Activated T-helper 17 cell treated with anti-CD3 and anti-CD28 coated beads, Interleukin-2, amount 50 U/mL, for 72 hours (primary cell): Measurements from ENCODE around the gene FOXP2. TPM values are rescaled to one million over a fixed set of nuclear protein-coding genes. Genes with fewer than 3 reads are reported as not detected.

ENCODE experiments used
- ATAC-seq: fragments of 150-1000 bp; cut with Tn5 transposase; replicated peaks from 2 replicates; pipeline ENCODE4 v1.10.0; 2021; ENCODE audit warnings: mild to moderate bottlenecking, moderate library complexity
- H3K27ac Mint-ChIP-seq: one replicate; pipeline ENCODE4 v1.8.0; 2022; ENCODE audit warnings: mixed read lengths
- H3K27me3 Mint-ChIP-seq: one replicate; pipeline ENCODE4 v1.8.0; 2022; ENCODE audit warnings: mixed read lengths
- H3K36me3 Mint-ChIP-seq: one replicate; pipeline ENCODE4 v1.8.0; 2022; ENCODE audit warnings: low read depth, mild to moderate bottlenecking, mixed read lengths
- H3K4me1 Mint-ChIP-seq: one replicate; pipeline ENCODE4 v1.8.0; 2022; ENCODE audit warnings: mixed read lengths
- H3K4me3 Mint-ChIP-seq: one replicate; pipeline ENCODE4 v1.8.0; 2022; ENCODE audit warnings: mild to moderate bottlenecking, mixed read lengths
- H3K9me3 Mint-ChIP-seq: one replicate; pipeline ENCODE4 v1.8.0; 2022; ENCODE audit warnings: mixed read lengths
- total RNA-seq, 2 donors: library from RNA; stranded (reverse); gene quantifications; one replicate each; pipeline ENCODE4 v1.2.3, GENCODE V29; 2022

The FOXP2 gene
- total RNA-seq, 2 donors from 2014 or later: not detected

DNA sequence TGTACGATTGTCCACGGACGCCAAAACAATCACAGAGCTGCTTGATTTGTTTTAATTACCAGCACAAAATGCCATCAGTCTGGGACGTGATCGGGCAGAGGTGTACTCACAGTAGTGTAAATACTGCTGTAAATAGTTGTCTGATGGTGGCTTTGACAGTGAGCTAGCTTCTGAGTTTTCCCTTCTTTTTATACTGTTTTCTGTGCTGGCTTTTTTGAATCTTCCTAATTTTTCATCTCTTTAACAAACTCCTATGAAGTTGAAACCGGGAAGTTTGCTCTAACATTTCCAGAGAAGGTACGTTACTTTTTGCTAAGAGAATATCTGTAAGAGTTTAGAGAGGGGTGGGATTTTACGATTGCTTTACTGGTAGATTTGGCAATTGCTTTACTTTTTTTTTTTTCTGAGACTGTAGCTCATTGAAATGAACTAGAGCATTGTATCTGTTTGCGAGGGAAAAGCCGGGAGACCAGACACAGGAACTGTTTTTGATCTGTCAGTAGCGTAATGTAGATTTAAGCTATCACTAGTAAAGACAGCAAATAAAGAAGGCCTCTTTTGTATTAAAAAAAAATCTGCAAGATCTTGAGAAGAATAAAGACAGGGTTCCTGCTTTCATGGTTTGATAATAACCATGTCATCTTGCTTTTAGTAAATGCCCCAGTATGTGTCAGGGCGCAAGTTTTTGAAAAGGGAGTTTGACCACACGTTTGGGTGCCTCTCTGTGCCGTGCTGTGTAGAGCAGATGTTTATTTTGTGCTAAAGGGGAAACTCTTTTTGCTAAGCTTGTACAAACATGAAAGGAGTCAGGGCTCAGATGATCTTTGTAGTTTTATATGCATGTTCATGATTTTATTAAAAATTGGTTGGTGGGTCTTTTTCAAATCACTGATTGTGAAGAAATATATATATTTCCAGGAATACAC is 712 bp downstream of the FOXP2 start:
- H3K36me3 Mint-ChIP-seq: no peaks in the 10 kb centered on the region
- no peak overlapping the region for H3K4me3 Mint-ChIP-seq
- no peak for ATAC-seq
- no peaks in the 10 kb centered on the region for H3K9me3 Mint-ChIP-seq
- H3K27me3 Mint-ChIP-seq: peaks cover 18% of the 10 kb centered on the region
- H3K27ac Mint-ChIP-seq: no peak overlapping the region
- H3K4me1 Mint-ChIP-seq: no peaks in the 10 kb centered on the region

DNA sequence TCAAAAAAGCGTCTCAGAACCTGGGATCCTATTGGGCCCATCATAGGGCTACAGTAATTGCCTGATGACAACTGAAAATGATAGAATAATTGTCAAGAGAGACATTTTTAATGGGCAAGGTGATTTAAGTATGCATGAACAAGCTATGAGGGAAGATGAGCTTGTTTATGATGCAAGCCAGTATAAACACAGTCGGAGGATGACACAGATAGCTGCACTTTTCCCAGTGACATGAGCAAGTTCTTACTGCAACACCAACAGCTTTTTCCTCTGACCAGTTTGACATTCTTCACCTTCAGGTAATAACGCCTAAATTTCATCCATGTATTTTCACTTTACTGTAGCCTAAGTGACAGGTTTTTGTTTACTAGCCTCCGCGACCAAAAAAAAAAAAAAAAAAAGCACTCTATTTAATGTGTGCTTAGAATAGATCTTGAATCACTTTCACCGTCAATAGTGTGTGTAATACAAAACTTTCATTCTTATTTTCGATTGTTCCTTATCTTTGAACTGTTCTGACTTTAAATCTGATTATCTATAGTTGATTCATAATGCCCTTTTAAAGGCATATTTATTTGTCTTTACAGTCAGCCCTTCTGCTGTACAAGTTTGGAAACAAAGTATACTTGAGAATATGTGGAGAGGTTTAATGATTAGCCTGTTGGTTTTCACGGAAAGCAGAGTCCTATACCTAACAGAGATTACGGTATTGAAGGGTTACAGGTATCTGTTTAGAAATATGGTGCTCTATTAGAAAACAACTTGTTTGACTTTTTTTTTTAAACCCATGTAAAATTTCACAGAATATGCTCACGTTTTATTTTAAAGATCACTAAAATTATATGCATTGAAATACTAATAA is 1.7 kb downstream of the FOXP2 start:
- no peaks in the 10 kb centered on the region for H3K4me1 Mint-ChIP-seq
- ATAC-seq: no peak
- H3K9me3 Mint-ChIP-seq: no peaks in the 10 kb centered on the region
- H3K4me3 Mint-ChIP-seq: no peak overlapping the region
- no peaks in the 10 kb centered on the region for H3K36me3 Mint-ChIP-seq
- no peak overlapping the region for H3K27ac Mint-ChIP-seq
- H3K27me3 Mint-ChIP-seq: peaks cover 14% of the 10 kb centered on the region

DNA sequence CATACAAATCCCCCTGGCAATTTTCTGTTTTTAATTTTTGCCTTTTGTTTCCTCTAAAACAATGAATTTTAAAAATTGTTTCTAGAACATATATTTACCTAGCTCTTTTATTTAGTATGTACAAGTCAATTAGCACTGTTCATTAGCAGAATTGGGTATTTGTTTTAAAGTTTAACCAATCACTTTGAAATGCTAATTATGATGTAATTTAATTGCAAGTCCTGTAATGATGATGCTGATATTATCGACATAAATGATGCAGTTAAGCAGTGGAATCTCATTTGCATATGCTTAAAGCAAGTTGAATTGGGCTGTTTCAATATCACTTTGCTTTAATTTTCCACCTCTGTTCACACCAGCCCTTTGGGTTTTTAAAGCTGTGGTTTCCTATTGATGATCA is 2.7 kb downstream of the FOXP2 start:
- no peaks in the 10 kb centered on the region for H3K4me1 Mint-ChIP-seq
- H3K9me3 Mint-ChIP-seq: no peaks in the 10 kb centered on the region
- H3K27ac Mint-ChIP-seq: no peak overlapping the region
- no peak overlapping the region for H3K4me3 Mint-ChIP-seq
- H3K36me3 Mint-ChIP-seq: no peaks in the 10 kb centered on the region
- H3K27me3 Mint-ChIP-seq: peaks cover 12% of the 10 kb centered on the region
- no peak for ATAC-seq

DNA sequence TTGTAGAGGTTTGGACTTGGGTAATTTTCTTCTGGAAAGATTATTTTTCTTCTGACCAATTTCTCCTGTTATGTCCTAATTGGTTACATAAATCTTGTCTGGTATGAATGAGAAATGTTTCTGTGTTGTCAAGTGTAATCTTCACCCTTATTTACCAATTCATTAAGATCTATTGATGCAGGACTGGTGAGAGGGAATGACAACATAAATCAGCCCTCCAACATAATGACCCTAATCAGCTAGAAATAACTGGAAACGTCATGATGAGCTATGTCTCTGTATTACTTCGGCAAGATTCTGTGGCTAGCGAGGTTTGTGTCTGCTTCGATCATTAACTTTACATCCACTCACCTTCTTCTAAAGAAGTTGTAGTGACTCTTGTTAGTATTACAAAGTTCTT is 3.5 kb downstream of the FOXP2 start:
- H3K4me1 Mint-ChIP-seq: no peaks in the 10 kb centered on the region
- ATAC-seq: no peak
- H3K36me3 Mint-ChIP-seq: no peaks in the 10 kb centered on the region
- H3K27ac Mint-ChIP-seq: no peak overlapping the region
- no peak overlapping the region for H3K4me3 Mint-ChIP-seq
- H3K27me3 Mint-ChIP-seq: peaks cover 9% of the 10 kb centered on the region
- H3K9me3 Mint-ChIP-seq: no peaks in the 10 kb centered on the region

DNA sequence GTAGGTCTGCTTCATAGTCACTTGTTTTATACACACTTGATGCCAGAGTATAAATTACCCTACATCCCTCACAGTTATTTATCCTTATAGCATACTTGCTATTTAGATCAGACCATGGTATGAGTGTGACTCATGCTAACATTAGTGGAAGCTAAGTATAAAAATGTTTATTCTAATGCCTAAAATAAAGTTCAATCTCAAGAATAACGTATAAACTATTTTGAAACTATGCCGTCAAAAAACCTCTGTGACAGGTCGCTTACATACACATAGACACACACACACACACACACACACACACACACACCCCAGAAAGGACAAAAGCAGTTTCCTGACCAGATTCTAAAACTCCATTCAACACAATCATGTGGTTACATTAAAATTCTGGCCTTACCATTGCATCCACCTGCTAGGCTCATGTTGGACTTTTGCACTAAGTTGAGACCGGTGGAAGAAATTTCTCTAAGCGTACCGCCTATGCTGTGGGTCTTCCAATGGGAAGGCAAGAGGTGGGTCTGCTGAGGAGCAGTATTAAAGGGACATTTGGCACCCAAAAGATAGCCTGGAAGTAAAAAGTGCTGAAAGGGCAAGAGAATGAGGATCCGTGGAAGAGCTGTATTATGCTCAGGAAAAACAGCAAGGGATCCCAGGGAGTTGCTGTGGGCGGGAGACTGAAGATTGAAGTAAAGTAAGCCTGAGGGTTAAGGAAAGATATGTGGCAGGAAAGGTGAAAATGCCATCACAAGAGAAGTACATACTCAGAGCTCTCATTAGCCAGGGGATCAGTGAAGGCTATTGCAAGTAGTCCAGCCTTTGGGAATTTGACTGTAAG is 5.0 kb downstream of the FOXP2 start:
- no peak for ATAC-seq
- Mint-ChIP-seq H3K4me1 (no peaks in the 10 kb centered on the region), H3K4me3 (no peak overlapping the region), H3K27me3 (peaks cover 9% of the 10 kb centered on the region), H3K36me3 (no peaks in the 10 kb centered on the region), H3K27ac (no peak overlapping the region), H3K9me3 (no peaks in the 10 kb centered on the region)

DNA sequence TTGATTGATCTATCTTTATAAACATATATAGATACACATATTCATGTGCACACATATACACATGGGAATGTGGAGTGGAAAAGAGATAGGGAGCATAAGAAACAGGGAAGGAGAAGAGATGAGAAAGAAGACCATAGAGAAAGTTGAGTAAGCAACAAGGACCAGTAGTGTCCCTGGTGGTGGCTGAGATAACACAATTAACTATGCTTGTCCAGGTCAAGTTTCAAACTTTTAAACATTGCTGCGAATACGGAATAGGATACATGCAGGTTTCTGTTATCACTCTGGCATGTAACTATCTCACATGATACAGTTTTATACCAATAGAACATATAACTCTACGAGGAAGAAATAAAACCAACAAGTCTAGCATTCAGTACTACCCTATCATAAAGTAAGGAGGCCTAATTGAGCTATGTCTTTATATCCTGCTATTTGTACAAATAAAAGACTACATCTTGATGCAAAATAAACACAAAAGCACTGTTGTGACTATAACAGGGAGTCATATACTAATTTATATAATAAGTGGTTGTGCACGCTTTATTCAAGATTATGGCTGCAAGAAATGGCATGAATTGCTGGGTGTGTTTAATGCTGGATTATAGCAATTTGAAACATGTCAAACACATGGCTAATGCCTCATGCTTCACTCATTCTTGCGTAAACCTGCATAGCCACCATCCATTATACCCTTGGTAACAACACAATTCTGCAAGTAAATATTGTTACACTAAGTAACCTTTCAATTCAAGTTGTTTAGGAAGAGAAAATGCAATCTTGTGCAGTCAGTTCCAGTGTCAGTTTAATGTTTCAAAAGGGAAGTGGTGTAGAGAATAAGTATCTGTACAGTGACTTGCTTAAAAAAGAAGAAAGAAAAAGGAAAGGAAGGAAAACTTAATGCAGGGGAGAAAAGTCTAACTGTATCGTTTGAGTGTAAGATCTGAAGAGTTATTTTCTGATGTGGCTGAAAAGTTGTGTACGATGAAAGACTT is 8.2 kb downstream of the FOXP2 start:
- Mint-ChIP-seq H3K4me3 (no peak overlapping the region), H3K27me3 (peaks cover 5% of the 10 kb centered on the region), H3K4me1 (no peaks in the 10 kb centered on the region), H3K36me3 (no peaks in the 10 kb centered on the region), H3K9me3 (no peaks in the 10 kb centered on the region), H3K27ac (no peak overlapping the region)
- ATAC-seq: no peak

DNA sequence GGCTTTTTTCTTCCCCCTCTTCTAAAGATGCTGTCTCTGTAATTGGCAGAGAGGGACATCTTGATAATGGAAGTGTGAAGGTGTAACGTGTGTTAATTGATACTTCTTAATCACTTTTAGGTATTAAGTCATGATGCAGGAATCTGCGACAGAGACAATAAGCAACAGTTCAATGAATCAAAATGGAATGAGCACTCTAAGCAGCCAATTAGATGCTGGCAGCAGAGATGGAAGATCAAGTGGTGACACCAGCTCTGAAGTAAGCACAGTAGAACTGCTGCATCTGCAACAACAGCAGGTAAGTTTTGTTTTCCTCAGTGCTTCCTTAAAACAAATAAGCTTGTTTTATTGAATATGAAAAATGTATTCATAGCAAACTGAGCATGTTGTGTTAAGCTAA is 11.8 kb downstream of the FOXP2 start:
- Mint-ChIP-seq H3K4me3 (no peak overlapping the region), H3K36me3 (no peaks in the 10 kb centered on the region), H3K4me1 (no peaks in the 10 kb centered on the region), H3K27me3 (no peaks in the 10 kb centered on the region), H3K27ac (no peak overlapping the region), H3K9me3 (no peaks in the 10 kb centered on the region)
- ATAC-seq: no peak

DNA sequence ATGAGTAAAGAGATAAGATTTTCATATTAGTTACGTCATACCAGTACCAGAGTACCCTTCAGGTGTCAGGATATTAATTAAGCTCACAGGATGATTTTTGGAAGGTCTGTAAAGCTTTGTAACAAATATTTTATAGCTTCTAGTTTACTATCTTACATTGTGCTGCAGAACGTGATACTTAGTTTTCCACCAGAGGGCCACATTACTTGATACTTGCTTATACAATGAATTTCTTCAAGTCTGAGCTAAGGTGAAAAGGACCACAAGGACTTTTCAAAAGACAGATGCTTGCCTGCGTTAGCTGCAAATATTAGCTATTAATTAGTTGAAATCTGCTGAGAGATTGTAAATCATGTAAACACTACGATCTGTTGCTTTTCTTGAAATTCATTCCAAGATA is 12.2 kb downstream of the FOXP2 start:
- no peaks in the 10 kb centered on the region for H3K4me1 Mint-ChIP-seq
- no peaks in the 10 kb centered on the region for H3K36me3 Mint-ChIP-seq
- no peak for ATAC-seq
- H3K9me3 Mint-ChIP-seq: no peaks in the 10 kb centered on the region
- no peak overlapping the region for H3K4me3 Mint-ChIP-seq
- H3K27ac Mint-ChIP-seq: no peak overlapping the region
- H3K27me3 Mint-ChIP-seq: no peaks in the 10 kb centered on the region

DNA sequence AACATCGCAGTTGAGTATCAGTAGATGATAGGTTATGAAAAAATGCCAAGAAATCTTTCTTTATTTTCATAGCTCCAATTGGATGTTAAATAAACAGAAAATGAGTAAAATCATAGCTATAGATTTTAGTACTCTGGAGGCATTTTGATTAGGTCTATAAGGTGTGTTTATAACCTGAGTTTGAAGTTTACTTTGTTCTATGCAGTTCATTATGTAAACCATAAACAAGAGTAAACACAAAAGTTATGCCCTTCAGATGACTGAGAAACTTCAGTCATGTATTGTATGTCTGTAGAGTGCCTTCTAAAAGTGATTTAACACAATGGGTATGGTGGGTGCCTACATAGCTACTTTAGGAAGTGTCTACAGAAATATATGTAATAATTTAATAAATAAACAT is 13.6 kb downstream of the FOXP2 start:
- H3K9me3 Mint-ChIP-seq: no peaks in the 10 kb centered on the region
- no peaks in the 10 kb centered on the region for H3K4me1 Mint-ChIP-seq
- no peaks in the 10 kb centered on the region for H3K27me3 Mint-ChIP-seq
- no peak overlapping the region for H3K4me3 Mint-ChIP-seq
- H3K27ac Mint-ChIP-seq: no peak overlapping the region
- no peaks in the 10 kb centered on the region for H3K36me3 Mint-ChIP-seq
- ATAC-seq: no peak

DNA sequence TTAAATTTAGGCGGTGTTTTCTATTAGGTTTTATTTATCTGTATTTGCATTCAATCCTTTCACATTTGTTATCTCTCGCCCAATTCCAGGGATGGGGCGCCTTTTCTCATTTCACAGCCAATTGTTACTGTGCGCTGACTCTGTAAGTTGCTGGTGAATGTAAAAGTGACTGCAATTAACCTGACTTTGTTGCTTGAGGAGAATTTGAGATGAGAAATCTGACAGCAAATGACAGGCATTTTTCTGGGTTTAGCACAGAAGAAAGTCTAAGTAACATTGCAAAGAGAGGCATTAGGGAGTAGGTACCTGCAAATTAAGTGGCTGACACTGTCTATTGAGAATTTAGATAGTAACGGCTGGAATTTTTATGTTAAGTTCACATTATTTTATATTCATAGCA is 16.6 kb downstream of the FOXP2 start:
- no peak for ATAC-seq
- no peaks in the 10 kb centered on the region for H3K27me3 Mint-ChIP-seq
- no peaks in the 10 kb centered on the region for H3K9me3 Mint-ChIP-seq
- H3K4me1 Mint-ChIP-seq: no peaks in the 10 kb centered on the region
- no peak overlapping the region for H3K4me3 Mint-ChIP-seq
- H3K36me3 Mint-ChIP-seq: no peaks in the 10 kb centered on the region
- no peak overlapping the region for H3K27ac Mint-ChIP-seq

DNA sequence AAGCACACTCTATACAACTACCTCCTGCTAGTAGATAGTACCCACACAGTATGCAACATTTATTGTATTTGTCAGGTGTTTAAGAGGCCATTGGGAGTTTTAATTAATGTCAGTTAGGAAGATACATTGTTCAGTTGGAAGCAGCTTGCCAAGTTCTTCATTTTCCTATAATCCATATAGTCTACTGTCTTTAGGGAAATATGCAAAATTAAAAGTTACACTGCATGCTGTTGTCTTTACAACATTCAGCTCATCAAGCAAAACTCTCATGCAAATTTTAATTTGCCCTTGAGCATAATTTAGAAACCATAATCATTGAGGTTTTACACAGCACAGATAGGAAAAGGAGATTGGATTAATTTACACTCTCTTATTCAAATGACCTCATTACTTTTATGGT is 17.4 kb downstream of the FOXP2 start:
- Mint-ChIP-seq H3K4me1 (no peaks in the 10 kb centered on the region), H3K27me3 (no peaks in the 10 kb centered on the region), H3K36me3 (no peaks in the 10 kb centered on the region), H3K9me3 (no peaks in the 10 kb centered on the region), H3K27ac (no peak overlapping the region), H3K4me3 (no peak overlapping the region)
- no peak for ATAC-seq

DNA sequence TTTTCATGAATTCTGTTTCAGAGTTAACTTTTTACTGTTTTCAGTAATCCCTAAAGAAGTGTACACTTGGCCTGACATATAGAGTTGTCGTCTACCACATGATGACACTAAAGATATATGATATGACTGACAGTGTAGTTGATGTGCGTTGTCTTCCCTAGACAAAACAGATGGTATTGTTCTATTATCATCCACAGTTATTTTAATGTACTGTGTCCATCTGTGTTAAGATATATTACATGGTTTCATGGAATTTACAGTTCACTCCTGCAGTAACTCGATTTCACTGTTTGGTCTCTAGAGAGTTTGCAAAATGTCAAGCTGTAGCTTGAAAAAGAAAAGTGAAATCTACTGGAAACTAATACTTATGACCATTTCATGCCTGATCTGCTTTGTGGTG is 18.1 kb downstream of the FOXP2 start:
- no peak for ATAC-seq
- Mint-ChIP-seq H3K9me3 (no peaks in the 10 kb centered on the region), H3K4me3 (no peak overlapping the region), H3K27ac (no peak overlapping the region), H3K4me1 (no peaks in the 10 kb centered on the region), H3K36me3 (no peaks in the 10 kb centered on the region), H3K27me3 (no peaks in the 10 kb centered on the region)

DNA sequence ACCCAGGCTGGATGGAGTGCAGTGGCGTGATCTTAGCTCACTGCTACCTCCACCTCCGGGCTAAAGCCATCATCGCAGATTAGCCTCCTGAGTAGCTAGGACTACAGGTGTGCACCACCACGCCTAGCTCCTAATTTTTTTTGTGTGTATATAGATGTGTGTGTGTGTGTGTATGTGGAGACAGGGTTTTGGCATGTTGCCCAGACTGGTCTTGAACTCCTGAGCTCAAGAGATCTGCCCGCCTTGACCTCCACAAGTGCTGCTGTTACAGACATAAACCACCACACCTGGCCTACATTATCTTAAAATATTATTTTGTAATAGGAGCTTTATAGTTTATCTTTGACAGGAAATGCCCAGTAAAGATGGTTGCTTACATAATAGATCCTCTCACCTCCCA is 25.0 kb downstream of the FOXP2 start:
- Mint-ChIP-seq H3K4me3 (no peak overlapping the region), H3K4me1 (no peaks in the 10 kb centered on the region), H3K27me3 (no peaks in the 10 kb centered on the region), H3K36me3 (no peaks in the 10 kb centered on the region), H3K27ac (no peak overlapping the region), H3K9me3 (no peaks in the 10 kb centered on the region)
- no peak for ATAC-seq
